DND-41 (cell line): Measurements from ENCODE around the gene CDC37.
A peak's percentile ranks its signal among the peaks of the same experiment; 100 is the strongest.

ENCODE experiments used
- ATAC-seq: fragments of 200-7000 bp; cut with Tn5 transposase; 3 replicates; pipeline ENCODE4 v1.9.1; 2021; ENCODE audit warnings: low read depth; ENCODE audit not compliant: insufficient read depth
- DNase-seq: peaks from one replicate; pipeline ENCODE4 v3.0.0-alpha.2; 2020
- H2AFZ ChIP-seq: 2 replicates; pipeline ENCODE4 v1.6.0; 2012; ENCODE audit warnings: low read depth, low read length
- H3K27ac ChIP-seq: 2 replicates; pipeline ENCODE4 v1.5.1; 2012; ENCODE audit warnings: low read length, inconsistent platforms
- H3K27me3 ChIP-seq: fragments of 200-600 bp; sonication (generic); 2 replicates; pipeline ENCODE4 v1.6.0; 2012; ENCODE audit warnings: low read length, mild to moderate bottlenecking, inconsistent platforms; ENCODE audit not compliant: insufficient read depth, poor library complexity
- H3K36me3 ChIP-seq: 2 replicates; pipeline ENCODE4 v1.5.1; 2012; ENCODE audit warnings: low read length, inconsistent platforms; ENCODE audit not compliant: insufficient read depth
- H3K4me1 ChIP-seq: 2 replicates; pipeline ENCODE4 v1.5.1; 2012; ENCODE audit warnings: mild to moderate bottlenecking, low read length; ENCODE audit not compliant: insufficient read depth
- H3K4me2 ChIP-seq: 2 replicates; pipeline ENCODE4 v1.6.0; 2012; ENCODE audit warnings: mild to moderate bottlenecking, moderate library complexity, low read length, inconsistent platforms; ENCODE audit not compliant: insufficient read depth
- H3K4me3 ChIP-seq, 2 experiments: fragments of 200-600 bp in 1 of 2; shearing (Covaris generic) in 1 of 2; 2 replicates each; pipeline ENCODE4 v1.5.1; 2012 to 2016; ENCODE audit warnings: inconsistent platforms in 2 of 2, low read length in 2 of 2, mild to moderate bottlenecking in 2 of 2, low read depth in 1 of 2, moderate library complexity in 1 of 2
- H3K79me2 ChIP-seq: 2 replicates; pipeline ENCODE4 v1.6.0; 2012; ENCODE audit warnings: low read length, inconsistent platforms; ENCODE audit not compliant: insufficient read depth
- H3K9ac ChIP-seq: 2 replicates; pipeline ENCODE4 v1.6.0; 2012; ENCODE audit warnings: low read depth, mild to moderate bottlenecking, inconsistent platforms, low read length, moderate library complexity
- H3K9me3 ChIP-seq: 2 replicates; pipeline ENCODE4 v1.5.1; 2012; ENCODE audit warnings: low read length, moderate library complexity, mild to moderate bottlenecking, inconsistent platforms; ENCODE audit not compliant: insufficient read depth, severe bottlenecking
- H4K20me1 ChIP-seq: 2 replicates; pipeline ENCODE4 v1.6.0; 2012; ENCODE audit warnings: low read length; ENCODE audit not compliant: insufficient read depth
- CTCF ChIP-seq: IDR thresholded peaks from 2 replicates; pipeline ENCODE4 v1.5.1; 2012; ENCODE audit warnings: borderline replicate concordance, low read length, moderate library complexity, mild to moderate bottlenecking; ENCODE audit not compliant: poor library complexity, severe bottlenecking; ENCODE audit errors: extremely low read depth
- EZH2 ChIP-seq: IDR thresholded peaks from 3 replicates; pipeline ENCODE4 v1.6.1; 2012; ENCODE audit warnings: borderline replicate concordance, low read depth, mild to moderate bottlenecking, moderate library complexity, low read length, inconsistent platforms; ENCODE audit not compliant: severe bottlenecking

The CDC37 gene

GRCh38 chr19:10421240-10422045, 18.1 kb upstream of the CDC37 start:
- Histone ChIP-seq H3K9ac (peak overlapping the region; percentile 35; the same call in 1 of the 2 replicates), H3K4me1 (peaks cover 47% of the 10 kb centered on the region)

GRCh38 chr19:10420444-10421239, 17.3 kb upstream of the CDC37 start, which contains the start of gene PDE4A:
PDE4A (plus strand) TSS chr19:10420538; CDS start chr19:10420765, 227 bp downstream.
- Histone ChIP-seq H3K4me2 (peak within 1 kb of the TSS; percentile 74), H2AFZ (peak within 1 kb of the TSS; percentile 28; the same call in 1 of the 2 replicates), H3K4me1 (peaks cover 47% of the 10 kb centered on the region), H3K4me3 (peak within 1 kb of the TSS; percentile 7 to 59; a peak in 3 of 4 replicates), H3K36me3 (no peaks in the 10 kb centered on the region), H3K9ac (peak within 1 kb of the TSS; percentile 54), H3K79me2 (no peaks in the 10 kb centered on the region), H3K9me3 (no peaks in the 10 kb centered on the region), H3K27me3 (peaks cover 61% of the 10 kb centered on the region), H3K27ac (no peak within 1 kb of the TSS), H4K20me1 (peaks cover 30% of the 10 kb centered on the region)
- ATAC-seq (peak; percentile 33), DNase-seq (peak; percentile 73)
- TF ChIP-seq EZH2 (no peak), CTCF (peak; percentile 72)

More at GRCh38 chr19:10421240-10422045, 18.1 kb upstream of the CDC37 start:
- peak overlapping the region; percentile 74 for H3K4me2 ChIP-seq
- H3K36me3 ChIP-seq: no peaks in the 10 kb centered on the region
- ATAC-seq (no peak), DNase-seq (peak; percentile 27)
- H3K27ac ChIP-seq: no peak overlapping the region
- H3K27me3 ChIP-seq: peaks cover 61% of the 10 kb centered on the region
- no peak overlapping the region for H2AFZ ChIP-seq
- H3K4me3 ChIP-seq: peak overlapping the region in 1 of 2 experiments; percentile 52; a peak in 2 of 4 replicates
- peaks cover 30% of the 10 kb centered on the region for H4K20me1 ChIP-seq
- no peaks in the 10 kb centered on the region for H3K9me3 ChIP-seq
- no peak for TF ChIP-seq CTCF
- TF ChIP-seq EZH2: no peak
- H3K79me2 ChIP-seq: no peaks in the 10 kb centered on the region

- H4K20me1 ChIP-seq: peaks cover 30% of the 10 kb centered on the region
- ATAC-seq: peak; percentile 39
- peaks cover 47% of the 10 kb centered on the region for H3K4me1 ChIP-seq
- no peaks in the 10 kb centered on the region for H3K79me2 ChIP-seq
- H2AFZ ChIP-seq: peak overlapping the region; percentile 28; the same call in 1 of the 2 replicates
- DNase-seq: peak; percentile 60
- peaks cover 61% of the 10 kb centered on the region for H3K27me3 ChIP-seq
- H3K36me3 ChIP-seq: no peaks in the 10 kb centered on the region
- H3K9me3 ChIP-seq: no peaks in the 10 kb centered on the region
- H3K4me2 ChIP-seq: peak overlapping the region; percentile 74
- H3K4me3 ChIP-seq: peak overlapping the region; percentile 7 to 59; a peak in 3 of 4 replicates
- no peak for TF ChIP-seq CTCF
- peak; percentile 95 for TF ChIP-seq EZH2
- H3K9ac ChIP-seq: peak overlapping the region; percentile 45
- no peak overlapping the region for H3K27ac ChIP-seq
Observed at GRCh38 chr19:10419646-10420443, 16.5 kb upstream of the CDC37 start.
